ENCODE results near the gene TBC1D19.

The TBC1D19 gene

DNA sequence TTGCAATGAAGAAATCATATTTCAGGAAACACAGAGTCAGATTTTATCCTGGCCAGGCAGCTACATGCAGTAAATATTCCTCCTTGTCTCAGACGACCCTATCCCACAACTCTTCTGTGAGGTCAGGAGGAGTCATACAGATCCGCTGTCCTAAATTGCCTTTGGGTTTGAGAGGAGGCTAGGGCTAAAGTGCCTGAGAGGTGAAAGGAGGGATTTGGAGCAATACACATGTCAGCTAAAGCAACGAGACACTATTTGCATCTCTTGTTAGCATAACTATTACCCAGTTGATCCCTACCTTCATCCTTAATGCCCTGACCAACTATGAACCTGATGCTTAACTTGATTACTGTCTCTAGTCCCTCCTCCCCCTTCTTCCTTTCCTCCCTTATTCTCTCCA is 98.6 kb downstream of the TBC1D19 start:
- no peak for ATAC-seq
- TF ChIP-seq PPARA (CRISPR knock-in tag; IDR thresholded peaks at IDR 0.05; ENCODE audit: borderline replicate concordance) (no peak), ESRRG (CRISPR knock-in tag; IDR thresholded peaks at IDR 0.05) (no peak), SNAI2 (CRISPR knock-in tag; IDR thresholded peaks at IDR 0.05) (no peak), ZFP3 (CRISPR knock-in tag; IDR thresholded peaks at IDR 0.05) (no peak), TCF4 (CRISPR knock-in tag; IDR thresholded peaks at IDR 0.05; ENCODE audit: borderline replicate concordance) (no peak), BACH2 (CRISPR knock-in tag; IDR thresholded peaks at IDR 0.05; ENCODE audit: borderline replicate concordance) (no peak), ZNF565 (CRISPR knock-in tag; conservative IDR thresholded peaks at IDR 0.05; ENCODE audit: low read depth) (no peak), ZFP30 (CRISPR knock-in tag; IDR thresholded peaks at IDR 0.05) (no peak), ZNF8 (CRISPR knock-in tag; IDR thresholded peaks at IDR 0.05) (no peak), ISL1 (CRISPR knock-in tag; IDR thresholded peaks at IDR 0.05) (no peak), OSR1 (CRISPR knock-in tag; IDR thresholded peaks at IDR 0.05) (no peak), CSDC2 (CRISPR knock-in tag; IDR thresholded peaks at IDR 0.05) (no peak), ZC3H10 (CRISPR knock-in tag; IDR thresholded peaks at IDR 0.05) (no peak), ZNF70 (CRISPR knock-in tag; IDR thresholded peaks at IDR 0.05) (no peak), GLIS3 (CRISPR knock-in tag; IDR thresholded peaks at IDR 0.05) (no peak)
- TF ChIP-seq, protein P1, sequence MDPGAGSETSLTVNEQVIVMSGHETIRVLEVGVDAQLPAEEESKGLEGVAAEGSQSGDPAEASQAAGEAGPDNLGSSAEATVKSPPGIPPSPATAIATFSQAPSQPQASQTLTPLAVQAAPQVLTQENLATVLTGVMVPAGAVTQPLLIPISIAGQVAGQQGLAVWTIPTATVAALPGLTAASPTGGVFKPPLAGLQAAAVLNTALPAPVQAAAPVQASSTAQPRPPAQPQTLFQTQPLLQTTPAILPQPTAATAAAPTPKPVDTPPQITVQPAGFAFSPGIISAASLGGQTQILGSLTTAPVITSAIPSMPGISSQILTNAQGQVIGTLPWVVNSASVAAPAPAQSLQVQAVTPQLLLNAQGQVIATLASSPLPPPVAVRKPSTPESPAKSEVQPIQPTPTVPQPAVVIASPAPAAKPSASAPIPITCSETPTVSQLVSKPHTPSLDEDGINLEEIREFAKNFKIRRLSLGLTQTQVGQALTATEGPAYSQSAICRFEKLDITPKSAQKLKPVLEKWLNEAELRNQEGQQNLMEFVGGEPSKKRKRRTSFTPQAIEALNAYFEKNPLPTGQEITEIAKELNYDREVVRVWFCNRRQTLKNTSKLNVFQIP (CRISPR knock-in tag; IDR thresholded peaks at IDR 0.05; ENCODE audit: borderline replicate concordance, low read depth): no peak
- TF ChIP-seq, protein P2, sequence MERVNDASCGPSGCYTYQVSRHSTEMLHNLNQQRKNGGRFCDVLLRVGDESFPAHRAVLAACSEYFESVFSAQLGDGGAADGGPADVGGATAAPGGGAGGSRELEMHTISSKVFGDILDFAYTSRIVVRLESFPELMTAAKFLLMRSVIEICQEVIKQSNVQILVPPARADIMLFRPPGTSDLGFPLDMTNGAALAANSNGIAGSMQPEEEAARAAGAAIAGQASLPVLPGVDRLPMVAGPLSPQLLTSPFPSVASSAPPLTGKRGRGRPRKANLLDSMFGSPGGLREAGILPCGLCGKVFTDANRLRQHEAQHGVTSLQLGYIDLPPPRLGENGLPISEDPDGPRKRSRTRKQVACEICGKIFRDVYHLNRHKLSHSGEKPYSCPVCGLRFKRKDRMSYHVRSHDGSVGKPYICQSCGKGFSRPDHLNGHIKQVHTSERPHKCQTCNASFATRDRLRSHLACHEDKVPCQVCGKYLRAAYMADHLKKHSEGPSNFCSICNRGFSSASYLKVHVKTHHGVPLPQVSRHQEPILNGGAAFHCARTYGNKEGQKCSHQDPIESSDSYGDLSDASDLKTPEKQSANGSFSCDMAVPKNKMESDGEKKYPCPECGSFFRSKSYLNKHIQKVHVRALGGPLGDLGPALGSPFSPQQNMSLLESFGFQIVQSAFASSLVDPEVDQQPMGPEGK (CRISPR knock-in tag; IDR thresholded peaks at IDR 0.05; ENCODE audit: borderline replicate concordance): no peak
- TF ChIP-seq, protein P3, sequence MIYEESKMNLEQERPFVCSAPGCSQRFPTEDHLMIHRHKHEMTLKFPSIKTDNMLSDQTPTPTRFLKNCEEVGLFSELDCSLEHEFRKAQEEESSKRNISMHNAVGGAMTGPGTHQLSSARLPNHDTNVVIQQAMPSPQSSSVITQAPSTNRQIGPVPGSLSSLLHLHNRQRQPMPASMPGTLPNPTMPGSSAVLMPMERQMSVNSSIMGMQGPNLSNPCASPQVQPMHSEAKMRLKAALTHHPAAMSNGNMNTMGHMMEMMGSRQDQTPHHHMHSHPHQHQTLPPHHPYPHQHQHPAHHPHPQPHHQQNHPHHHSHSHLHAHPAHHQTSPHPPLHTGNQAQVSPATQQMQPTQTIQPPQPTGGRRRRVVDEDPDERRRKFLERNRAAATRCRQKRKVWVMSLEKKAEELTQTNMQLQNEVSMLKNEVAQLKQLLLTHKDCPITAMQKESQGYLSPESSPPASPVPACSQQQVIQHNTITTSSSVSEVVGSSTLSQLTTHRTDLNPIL (CRISPR knock-in tag; IDR thresholded peaks at IDR 0.05; ENCODE audit: low read depth): no peak

DNA sequence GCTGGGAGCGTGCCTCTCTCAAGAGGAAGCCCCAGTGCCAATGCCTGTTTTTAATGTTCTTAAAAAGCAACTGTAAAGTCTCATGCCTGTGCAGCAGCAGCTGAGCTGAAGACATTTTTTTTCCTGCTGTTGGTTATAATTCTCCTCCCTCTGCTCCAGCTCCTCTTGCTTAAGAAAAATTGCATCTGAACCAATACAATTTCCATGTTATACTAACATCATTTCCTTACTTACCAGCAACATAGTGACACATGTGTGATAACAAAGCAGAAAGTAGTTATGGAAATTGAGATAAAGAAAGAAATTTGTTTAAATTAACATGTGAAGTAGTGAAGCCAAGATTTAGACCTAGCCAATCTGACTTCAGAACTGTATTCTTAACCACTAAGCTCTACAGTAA is 101.4 kb downstream of the TBC1D19 start:
- TF ChIP-seq ZFP30 (CRISPR knock-in tag; IDR thresholded peaks at IDR 0.05) (no peak), TCF4 (CRISPR knock-in tag; IDR thresholded peaks at IDR 0.05; ENCODE audit: borderline replicate concordance) (no peak), ZFP3 (CRISPR knock-in tag; IDR thresholded peaks at IDR 0.05) (no peak), OSR1 (CRISPR knock-in tag; IDR thresholded peaks at IDR 0.05) (no peak), CSDC2 (CRISPR knock-in tag; IDR thresholded peaks at IDR 0.05) (no peak), BACH2 (CRISPR knock-in tag; IDR thresholded peaks at IDR 0.05; ENCODE audit: borderline replicate concordance) (no peak), TOX (CRISPR knock-in tag; IDR thresholded peaks at IDR 0.05; ENCODE audit: borderline replicate concordance) (no peak)
- TF ChIP-seq, protein P4, sequence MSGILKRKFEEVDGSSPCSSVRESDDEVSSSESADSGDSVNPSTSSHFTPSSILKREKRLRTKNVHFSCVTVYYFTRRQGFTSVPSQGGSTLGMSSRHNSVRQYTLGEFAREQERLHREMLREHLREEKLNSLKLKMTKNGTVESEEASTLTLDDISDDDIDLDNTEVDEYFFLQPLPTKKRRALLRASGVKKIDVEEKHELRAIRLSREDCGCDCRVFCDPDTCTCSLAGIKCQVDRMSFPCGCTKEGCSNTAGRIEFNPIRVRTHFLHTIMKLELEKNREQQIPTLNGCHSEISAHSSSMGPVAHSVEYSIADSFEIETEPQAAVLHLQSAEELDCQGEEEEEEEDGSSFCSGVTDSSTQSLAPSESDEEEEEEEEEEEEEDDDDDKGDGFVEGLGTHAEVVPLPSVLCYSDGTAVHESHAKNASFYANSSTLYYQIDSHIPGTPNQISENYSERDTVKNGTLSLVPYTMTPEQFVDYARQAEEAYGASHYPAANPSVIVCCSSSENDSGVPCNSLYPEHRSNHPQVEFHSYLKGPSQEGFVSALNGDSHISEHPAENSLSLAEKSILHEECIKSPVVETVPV (CRISPR knock-in tag; IDR thresholded peaks at IDR 0.05): no peak
- TF ChIP-seq, protein P1 (CRISPR knock-in tag; IDR thresholded peaks at IDR 0.05; ENCODE audit: borderline replicate concordance, low read depth): no peak
- TF ChIP-seq, protein P5, sequence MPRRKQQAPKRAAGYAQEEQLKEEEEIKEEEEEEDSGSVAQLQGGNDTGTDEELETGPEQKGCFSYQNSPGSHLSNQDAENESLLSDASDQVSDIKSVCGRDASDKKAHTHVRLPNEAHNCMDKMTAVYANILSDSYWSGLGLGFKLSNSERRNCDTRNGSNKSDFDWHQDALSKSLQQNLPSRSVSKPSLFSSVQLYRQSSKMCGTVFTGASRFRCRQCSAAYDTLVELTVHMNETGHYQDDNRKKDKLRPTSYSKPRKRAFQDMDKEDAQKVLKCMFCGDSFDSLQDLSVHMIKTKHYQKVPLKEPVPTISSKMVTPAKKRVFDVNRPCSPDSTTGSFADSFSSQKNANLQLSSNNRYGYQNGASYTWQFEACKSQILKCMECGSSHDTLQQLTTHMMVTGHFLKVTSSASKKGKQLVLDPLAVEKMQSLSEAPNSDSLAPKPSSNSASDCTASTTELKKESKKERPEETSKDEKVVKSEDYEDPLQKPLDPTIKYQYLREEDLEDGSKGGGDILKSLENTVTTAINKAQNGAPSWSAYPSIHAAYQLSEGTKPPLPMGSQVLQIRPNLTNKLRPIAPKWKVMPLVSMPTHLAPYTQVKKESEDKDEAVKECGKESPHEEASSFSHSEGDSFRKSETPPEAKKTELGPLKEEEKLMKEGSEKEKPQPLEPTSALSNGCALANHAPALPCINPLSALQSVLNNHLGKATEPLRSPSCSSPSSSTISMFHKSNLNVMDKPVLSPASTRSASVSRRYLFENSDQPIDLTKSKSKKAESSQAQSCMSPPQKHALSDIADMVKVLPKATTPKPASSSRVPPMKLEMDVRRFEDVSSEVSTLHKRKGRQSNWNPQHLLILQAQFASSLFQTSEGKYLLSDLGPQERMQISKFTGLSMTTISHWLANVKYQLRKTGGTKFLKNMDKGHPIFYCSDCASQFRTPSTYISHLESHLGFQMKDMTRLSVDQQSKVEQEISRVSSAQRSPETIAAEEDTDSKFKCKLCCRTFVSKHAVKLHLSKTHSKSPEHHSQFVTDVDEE (CRISPR knock-in tag; IDR thresholded peaks at IDR 0.05): no peak
- ATAC-seq: no peak
